GM12878 (cell line): ENCODE results near the gene ARL5B. TPM values are rescaled to one million over a fixed set of nuclear protein-coding genes. Genes with fewer than 3 reads are reported as not detected.

Source experiments
- ATAC-seq: fragments of 200-7000 bp; cut with Tn5 transposase; 3 replicates; pipeline ENCODE4 v1.9.1; 2020; ENCODE audit warnings: mild to moderate bottlenecking, moderate library complexity
- BruUV-seq: library from RNA; stranded (reverse); fragments of 400-500 nt; replicated peaks from 2 replicates; lab custom pipeline; 2021; lab: Mats Ljungman, UMichigan
- CTCF ChIA-PET: fragments of 300-600 bp; sonication (Branson Sonifier 250); formaldehyde crosslinking; extraction: SDS; loops from one replicate; lab custom pipeline; 2021; ENCODE audit warnings: inconsistent platforms; lab: Yijun Ruan, JAX
- POLR2A ChIA-PET: fragments of 350-600 bp; formaldehyde crosslinking; extraction: SDS; loops from one replicate; lab custom pipeline; 2021; ENCODE audit warnings: inconsistent platforms; lab: Charles Lee
- RAD21 ChIA-PET: fragments of 300-600 bp; sonication (Branson Sonifier 250); formaldehyde crosslinking; loops from one replicate; lab custom pipeline; 2023; ENCODE audit warnings: antibody characterized with exemption; ENCODE audit not compliant: unreplicated experiment; lab: Charles Lee
- SMC1A ChIA-PET: fragments of 300-600 bp; sonication (Branson Sonifier 250); formaldehyde crosslinking; loops from one replicate; lab custom pipeline; 2023; ENCODE audit not compliant: unreplicated experiment, uncharacterized antibody; lab: Charles Lee
- DNase-seq: peaks from one replicate; pipeline ENCODE4 v3.0.0-alpha.2; 2011; ENCODE audit warnings: low read depth, low spot score
- FAIRE-seq: peaks from 3 replicates; lab custom pipeline; 2011; peaks lifted over from hg19 to GRCh38; lab: Jason Lieb, UNC
- H2AFZ ChIP-seq: 2 replicates; pipeline ENCODE4 v1.6.0; 2011; ENCODE audit warnings: low read depth, low read length, control low read depth; ENCODE audit not compliant: control insufficient read depth
- H3K27ac ChIP-seq: 2 replicates; pipeline ENCODE4 v1.5.1; 2011; ENCODE audit warnings: control low read depth; ENCODE audit not compliant: control insufficient read depth, insufficient read depth
- H3K27me3 ChIP-seq, 2 experiments: replicated peaks in 1 of 2; 2 replicates each; pipeline versions ENCODE4 v1.6.0 to v1.6.1; 2011; ENCODE audit warnings: low read length in 1 of 2; ENCODE audit not compliant: control insufficient read depth in 2 of 2, insufficient read depth in 2 of 2
- H3K36me3 ChIP-seq, 2 experiments: 2 replicates each; pipeline ENCODE4 v1.5.1; 2011; ENCODE audit warnings: low read length in 1 of 2; ENCODE audit not compliant: control insufficient read depth in 2 of 2, insufficient read depth in 2 of 2
- H3K4me1 ChIP-seq: 2 replicates; pipeline ENCODE4 v1.6.1; 2011; ENCODE audit warnings: mild to moderate bottlenecking, low read length, moderate library complexity, mixed read lengths; ENCODE audit not compliant: control insufficient read depth, insufficient read depth
- H3K4me2 ChIP-seq: 2 replicates; pipeline ENCODE4 v1.6.0; 2011; ENCODE audit warnings: control low read depth; ENCODE audit not compliant: control insufficient read depth, insufficient read depth
- H3K4me3 ChIP-seq: fragments of 200-600 bp; sonication (generic); 2 replicates; pipeline ENCODE4 v1.5.1; 2016
- H3K79me2 ChIP-seq: 2 replicates; pipeline ENCODE4 v1.6.0; 2011; ENCODE audit warnings: low read length; ENCODE audit not compliant: control insufficient read depth, insufficient read depth
- H3K9ac ChIP-seq: 2 replicates; pipeline ENCODE4 v1.8.0; 2011; ENCODE audit warnings: low read length, control low read depth, mixed read lengths; ENCODE audit not compliant: control insufficient read depth, insufficient read depth
- H3K9me3 ChIP-seq: replicated peaks from 3 replicates; pipeline ENCODE4 v1.5.1; 2011; ENCODE audit warnings: mild to moderate bottlenecking, low read length; ENCODE audit not compliant: control insufficient read depth, insufficient read depth
- H4K20me1 ChIP-seq: 2 replicates; pipeline ENCODE4 v1.6.0; 2011; ENCODE audit not compliant: control insufficient read depth, insufficient read depth
- CHD2 ChIP-seq: IDR thresholded peaks from 2 replicates; pipeline ENCODE4 v1.6.1; 2011; ENCODE audit warnings: low read depth, low read length, improper control_type of control experiment, borderline replicate concordance
- IKZF1 ChIP-seq: fragments of 450-650 bp; conservative IDR thresholded peaks from 2 replicates; pipeline ENCODE4 v1.6.1; 2017; ENCODE audit warnings: antibody characterized with exemption, mild to moderate bottlenecking
- KDM1A ChIP-seq: fragments of 200-600 bp; sonication (generic); IDR thresholded peaks from 2 replicates; pipeline ENCODE4 v1.6.1; 2016; ENCODE audit warnings: borderline replicate concordance
- LARP7 ChIP-seq: fragments of 450-650 bp; IDR thresholded peaks from 2 replicates; pipeline ENCODE4 v1.6.1; 2017; ENCODE audit warnings: mild to moderate bottlenecking
- PML ChIP-seq: IDR thresholded peaks from 2 replicates; pipeline ENCODE4 v1.6.1; 2012; ENCODE audit warnings: low read length, inconsistent platforms
- RB1 ChIP-seq: fragments of 450-650 bp; formaldehyde crosslinking; IDR thresholded peaks from 2 replicates; pipeline ENCODE4 v1.6.1; 2017; ENCODE audit warnings: mild to moderate bottlenecking, borderline replicate concordance
- SIN3A ChIP-seq: IDR thresholded peaks from 2 replicates; pipeline ENCODE4 v1.6.1; 2012; ENCODE audit warnings: low read depth, low read length, improper control_type of control experiment
- SP1 ChIP-seq: IDR thresholded peaks from one replicate; pipeline ENCODE4 v1.6.1; 2011; ENCODE audit warnings: low read depth, low read length
- SRF ChIP-seq, 2 experiments: IDR thresholded peaks; 2 replicates each; pipeline ENCODE4 v1.6.1; 2011; ENCODE audit warnings: low read depth in 2 of 2, low read length in 2 of 2, mild to moderate bottlenecking in 1 of 2, moderate library complexity in 1 of 2
- TCF12 ChIP-seq: IDR thresholded peaks from 2 replicates; pipeline ENCODE4 v1.6.1; 2011; ENCODE audit warnings: low read depth, mild to moderate bottlenecking, low read length
- ZNF384 ChIP-seq: IDR thresholded peaks from 2 replicates; pipeline ENCODE4 v1.6.1; 2012; ENCODE audit warnings: low read depth, mild to moderate bottlenecking, low read length, improper control_type of control experiment, borderline replicate concordance
- WGBS: methylation state at CpG from one replicate; pipeline ENCODE4 v1.1.6; 2016; ENCODE audit warnings: low lambda C conversion rate; ENCODE audit not compliant: insufficient replicate concordance, insufficient coverage; ENCODE audit errors: missing lambda C conversion rate; 5-methylcytosine and 5-hydroxymethylcytosine counted together
- in situ Hi-C: fragments of 300-500 bp; cut with MboI; formaldehyde crosslinking; loops from 9 replicates; pipeline ENCODE4 v1.14.3; 2018; ENCODE audit warnings: mixed read lengths
- intact Hi-C: fragments of 100-400 bp; cut with micrococcal nuclease; formaldehyde crosslinking; loops from one replicate; pipeline ENCODE4 v1.14.2; 2022; ENCODE audit not compliant: unreplicated experiment
- polyA plus RNA-seq, 11 experiments: library from polyadenylated mRNA; depleted of rRNA in 4 of 11; unstranded in 6 of 11; stranded (reverse) in 5 of 11; fragments of >200 nt; fragmentation: Nextera tagmentation in 4 of 11; fragmentation: Illumina TruSeq in 1 of 11; extraction: Ambion mirVana in 4 of 11; extraction: Trizol in 1 of 11; gene quantifications; 1 replicate in 1 of 11; 2 replicates in 10 of 11; pipeline versions ENCODE4 v1.2.1 to v1.2.3, GENCODE V29; 2011 to 2016; ENCODE audit warnings: inconsistent platforms in 2 of 11, missing spikeins in 2 of 11, low read depth in 1 of 11
- total RNA-seq, 4 experiments: library from RNA; depleted of rRNA in 3 of 4; stranded (reverse); fragments of >200 nt in 3 of 4; fragmentation: Illumina TruSeq in 1 of 4; extraction: Trizol in 1 of 4; gene quantifications; 2 replicates each; pipeline versions ENCODE4 v1.2.1 to v1.2.3, GENCODE V29; 2013 to 2021
- TF ChIP-seq, protein P1 (sequence below): fragments of 450-650 bp; IDR thresholded peaks from 2 replicates; pipeline ENCODE4 v1.6.1; 2018; ENCODE audit warnings: borderline replicate concordance, mild to moderate bottlenecking; ENCODE audit not compliant: partially characterized antibody
- TF ChIP-seq, protein P2 (sequence below): fragments of 450-650 bp; formaldehyde crosslinking; IDR thresholded peaks from 2 replicates; pipeline ENCODE4 v1.4.0; 2020; ENCODE audit warnings: mild to moderate bottlenecking, moderate library complexity

ARL5B gene
- total and polyA plus RNA-seq, 10 of the 15 experiments (the other 5 are each of a cell fraction or from before 2014, with no cell fraction given): 2.5 to 20.7 (median 9.1) TPM

- TF ChIP-seq LARP7: no peak
- no peak for TF ChIP-seq RB1
- TF ChIP-seq KDM1A: no peak
- TF ChIP-seq IKZF1: no peak
- no peak for TF ChIP-seq SIN3A
- TF ChIP-seq, protein P1, sequence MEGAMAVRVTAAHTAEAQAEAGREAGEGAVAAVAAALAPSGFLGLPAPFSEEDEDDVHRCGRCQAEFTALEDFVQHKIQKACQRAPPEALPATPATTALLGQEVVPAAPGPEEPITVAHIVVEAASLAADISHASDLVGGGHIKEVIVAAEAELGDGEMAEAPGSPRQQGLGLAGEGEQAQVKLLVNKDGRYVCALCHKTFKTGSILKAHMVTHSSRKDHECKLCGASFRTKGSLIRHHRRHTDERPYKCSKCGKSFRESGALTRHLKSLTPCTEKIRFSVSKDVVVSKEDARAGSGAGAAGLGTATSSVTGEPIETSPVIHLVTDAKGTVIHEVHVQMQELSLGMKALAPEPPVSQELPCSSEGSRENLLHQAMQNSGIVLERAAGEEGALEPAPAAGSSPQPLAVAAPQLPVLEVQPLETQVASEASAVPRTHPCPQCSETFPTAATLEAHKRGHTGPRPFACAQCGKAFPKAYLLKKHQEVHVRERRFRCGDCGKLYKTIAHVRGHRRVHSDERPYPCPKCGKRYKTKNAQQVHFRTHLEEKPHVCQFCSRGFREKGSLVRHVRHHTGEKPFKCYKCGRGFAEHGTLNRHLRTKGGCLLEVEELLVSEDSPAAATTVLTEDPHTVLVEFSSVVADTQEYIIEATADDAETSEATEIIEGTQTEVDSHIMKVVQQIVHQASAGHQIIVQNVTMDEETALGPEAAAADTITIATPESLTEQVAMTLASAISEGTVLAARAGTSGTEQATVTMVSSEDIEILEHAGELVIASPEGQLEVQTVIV: no peak
- no peak for TF ChIP-seq SRF (IDR thresholded peaks at IDR 0.05; ENCODE audit: low read depth in 2 of 2, low read length in 2 of 2)
- TF ChIP-seq, protein P2, sequence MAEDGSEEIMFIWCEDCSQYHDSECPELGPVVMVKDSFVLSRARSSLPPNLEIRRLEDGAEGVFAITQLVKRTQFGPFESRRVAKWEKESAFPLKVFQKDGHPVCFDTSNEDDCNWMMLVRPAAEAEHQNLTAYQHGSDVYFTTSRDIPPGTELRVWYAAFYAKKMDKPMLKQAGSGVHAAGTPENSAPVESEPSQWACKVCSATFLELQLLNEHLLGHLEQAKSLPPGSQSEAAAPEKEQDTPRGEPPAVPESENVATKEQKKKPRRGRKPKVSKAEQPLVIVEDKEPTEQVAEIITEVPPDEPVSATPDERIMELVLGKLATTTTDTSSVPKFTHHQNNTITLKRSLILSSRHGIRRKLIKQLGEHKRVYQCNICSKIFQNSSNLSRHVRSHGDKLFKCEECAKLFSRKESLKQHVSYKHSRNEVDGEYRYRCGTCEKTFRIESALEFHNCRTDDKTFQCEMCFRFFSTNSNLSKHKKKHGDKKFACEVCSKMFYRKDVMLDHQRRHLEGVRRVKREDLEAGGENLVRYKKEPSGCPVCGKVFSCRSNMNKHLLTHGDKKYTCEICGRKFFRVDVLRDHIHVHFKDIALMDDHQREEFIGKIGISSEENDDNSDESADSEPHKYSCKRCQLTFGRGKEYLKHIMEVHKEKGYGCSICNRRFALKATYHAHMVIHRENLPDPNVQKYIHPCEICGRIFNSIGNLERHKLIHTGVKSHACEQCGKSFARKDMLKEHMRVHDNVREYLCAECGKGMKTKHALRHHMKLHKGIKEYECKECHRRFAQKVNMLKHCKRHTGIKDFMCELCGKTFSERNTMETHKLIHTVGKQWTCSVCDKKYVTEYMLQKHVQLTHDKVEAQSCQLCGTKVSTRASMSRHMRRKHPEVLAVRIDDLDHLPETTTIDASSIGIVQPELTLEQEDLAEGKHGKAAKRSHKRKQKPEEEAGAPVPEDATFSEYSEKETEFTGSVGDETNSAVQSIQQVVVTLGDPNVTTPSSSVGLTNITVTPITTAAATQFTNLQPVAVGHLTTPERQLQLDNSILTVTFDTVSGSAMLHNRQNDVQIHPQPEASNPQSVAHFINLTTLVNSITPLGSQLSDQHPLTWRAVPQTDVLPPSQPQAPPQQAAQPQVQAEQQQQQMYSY (CRISPR knock-in tag): no peak
- no peak for TF ChIP-seq SP1
- TF ChIP-seq TCF12: no peak
- TF ChIP-seq CHD2: no peak
- TF ChIP-seq ZNF384: no peak
- no peak for TF ChIP-seq PML
- 3% methylated on average over 3 of the region's 3 CpGs for WGBS
- no peak for FAIRE-seq
- RAD21 ChIA-PET: no interaction called here
- no peaks in the 10 kb centered on the region for H3K79me2 ChIP-seq
- no peak overlapping the region for H3K27ac ChIP-seq
- H3K4me1 ChIP-seq: no peaks in the 10 kb centered on the region
- no peak overlapping the region for H3K9ac ChIP-seq
- intact Hi-C loops: no loop called here
- no peak overlapping the region for H2AFZ ChIP-seq
- H3K36me3 ChIP-seq: no peaks in the 10 kb centered on the region
- H3K27me3 ChIP-seq: no peaks in the 10 kb centered on the region
- H3K4me3 ChIP-seq: no peak overlapping the region
- H4K20me1 ChIP-seq: no peaks in the 10 kb centered on the region
- POLR2A ChIA-PET: no interaction called here
- in situ Hi-C loops: no loop called here
- SMC1A ChIA-PET: no interaction called here
- ATAC-seq: no peak
- no TSS peak for BruUV-seq
- CTCF ChIA-PET: interaction anchor here (0.6 kb wide), 1 partner anchor 471 kb away, joined by 4 read pairs; no protein-coding TSS in a partner anchor
- H3K9me3 ChIP-seq: no peaks in the 10 kb centered on the region
- no peak for DNase-seq
- H3K4me2 ChIP-seq: no peak overlapping the region
Observed at GRCh38 chr10:18723801-18724200, 64.6 kb downstream of the ARL5B start.
